ENCODE data around the gene EFNA2.
"Not testable (repeated sequence)": the region's sequence is repeated elsewhere in the genome, so short reads cannot be mapped to it uniquely, and the experiment has no call there.

Gene EFNA2

DNA sequence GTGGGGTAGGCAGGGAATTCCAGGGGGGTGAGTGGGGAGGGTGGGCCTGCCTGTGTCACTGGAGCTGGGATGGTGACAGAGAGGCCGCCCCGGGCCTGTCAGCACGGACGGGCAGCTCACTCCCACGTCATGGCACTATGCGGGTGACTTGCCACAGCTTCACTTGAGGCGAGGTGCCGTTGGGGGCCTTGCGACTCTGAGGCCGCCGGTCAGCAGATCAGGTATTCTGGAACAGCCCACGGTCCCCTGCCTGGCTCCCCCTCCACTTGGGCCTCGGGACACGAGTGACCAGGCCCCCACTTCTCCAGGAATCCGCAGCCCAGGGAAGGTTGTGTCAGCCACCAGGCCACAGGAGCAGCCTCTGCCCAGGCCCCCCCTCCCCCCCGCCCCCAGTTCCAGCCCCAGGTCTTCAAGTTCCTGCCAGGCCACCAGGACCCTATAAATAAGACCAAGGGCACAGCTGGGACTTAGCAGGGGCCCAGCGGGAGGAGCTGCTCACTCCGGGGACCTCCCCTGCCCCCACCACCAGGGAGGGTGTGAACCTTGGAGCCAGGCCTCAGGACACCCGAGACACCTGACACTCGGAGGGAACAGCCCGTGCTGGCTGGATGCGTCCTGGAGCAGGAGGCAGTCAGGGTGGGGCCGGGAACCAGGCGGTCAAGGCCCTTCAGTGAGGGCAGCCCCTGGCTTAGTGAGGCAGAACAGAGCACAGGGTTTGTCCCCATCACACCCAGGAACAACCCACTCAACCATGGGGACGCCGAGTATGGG, 40.0 kb upstream of the EFNA2 start:
- H3K4me3 ChIP-seq (ENCODE audit: control insufficient read depth, low read depth, low read length), result no peak overlapping the region

DNA sequence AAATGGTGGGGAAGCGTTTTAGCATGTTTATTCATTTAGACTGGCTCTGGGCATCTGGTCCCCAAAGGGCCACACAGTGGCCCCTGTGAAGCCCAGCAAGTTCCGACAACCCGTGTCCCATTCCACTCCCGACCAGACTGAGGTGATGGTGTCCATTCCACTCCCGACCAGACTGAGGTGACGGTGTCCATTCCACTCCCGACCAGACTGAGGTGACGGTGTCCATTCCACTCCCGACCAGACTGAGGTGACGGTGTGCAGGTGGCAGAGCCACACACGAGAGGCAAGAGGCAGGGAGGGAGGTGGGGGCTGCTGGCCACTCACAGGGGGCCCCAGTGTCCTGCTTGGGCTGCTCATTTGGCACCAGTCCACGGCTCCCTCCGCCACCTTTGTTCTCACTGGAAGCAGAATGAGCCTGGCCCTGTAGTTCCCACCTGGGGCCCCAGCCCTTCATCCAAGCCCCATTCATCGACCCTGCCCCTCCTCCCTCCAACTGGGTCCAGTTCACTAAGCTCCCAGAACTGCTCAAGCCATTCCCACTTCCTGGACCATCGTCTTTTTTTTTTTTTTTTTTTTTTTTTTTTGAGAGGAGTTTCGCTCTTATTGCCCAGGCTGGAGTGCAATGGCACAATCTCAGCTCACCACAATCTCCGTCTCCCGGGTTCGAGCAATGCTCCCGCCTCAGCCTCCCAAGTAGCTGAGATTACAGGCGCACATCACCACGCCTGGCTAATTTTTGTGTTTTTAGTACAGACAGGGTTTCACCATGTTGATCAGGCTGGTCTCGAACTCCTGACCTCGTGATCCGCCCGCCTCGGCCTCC, 39.2 kb upstream of the EFNA2 start:
- not testable (repeated sequence) for H3K4me3 ChIP-seq (ENCODE audit: control insufficient read depth, low read depth, low read length); DNase-seq (ENCODE audit: low read depth)

More for the DNA sequence above, 40.0 kb upstream of the EFNA2 start:
- DNase-seq (ENCODE audit: low read depth), result no peak
- TF ChIP-seq CTCF (IDR thresholded peaks at IDR 0.05; ENCODE audit: control insufficient read depth, insufficient read depth, low read depth, low read length, missing control alignments), result no peak

DNA sequence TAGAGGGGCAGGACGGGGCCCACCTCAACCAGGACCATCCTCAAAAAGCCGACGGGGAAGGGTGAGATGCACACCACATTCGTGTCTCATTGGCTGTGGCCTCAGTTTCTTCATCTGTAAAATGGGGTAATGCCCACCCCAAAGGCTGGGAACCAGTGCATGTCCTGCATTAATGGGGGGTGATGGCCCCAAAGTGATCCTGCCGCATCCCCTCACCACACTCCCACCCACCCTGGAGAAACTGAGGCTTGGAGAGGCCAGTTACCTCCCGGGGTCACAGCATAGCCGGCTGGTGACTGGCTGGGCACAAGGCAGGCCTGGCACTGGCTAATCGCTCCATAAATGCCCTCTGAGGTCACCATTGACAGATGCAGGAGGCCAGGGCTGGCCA, 37.9 kb upstream of the EFNA2 start:
- DNase-seq (ENCODE audit: low read depth), result no peak
- TF ChIP-seq CTCF (IDR thresholded peaks at IDR 0.05; ENCODE audit: control insufficient read depth, insufficient read depth, low read depth, low read length, missing control alignments), result no peak
- H3K4me3 ChIP-seq (ENCODE audit: control insufficient read depth, low read depth, low read length), result peak overlapping the region; percentile 29

DNA sequence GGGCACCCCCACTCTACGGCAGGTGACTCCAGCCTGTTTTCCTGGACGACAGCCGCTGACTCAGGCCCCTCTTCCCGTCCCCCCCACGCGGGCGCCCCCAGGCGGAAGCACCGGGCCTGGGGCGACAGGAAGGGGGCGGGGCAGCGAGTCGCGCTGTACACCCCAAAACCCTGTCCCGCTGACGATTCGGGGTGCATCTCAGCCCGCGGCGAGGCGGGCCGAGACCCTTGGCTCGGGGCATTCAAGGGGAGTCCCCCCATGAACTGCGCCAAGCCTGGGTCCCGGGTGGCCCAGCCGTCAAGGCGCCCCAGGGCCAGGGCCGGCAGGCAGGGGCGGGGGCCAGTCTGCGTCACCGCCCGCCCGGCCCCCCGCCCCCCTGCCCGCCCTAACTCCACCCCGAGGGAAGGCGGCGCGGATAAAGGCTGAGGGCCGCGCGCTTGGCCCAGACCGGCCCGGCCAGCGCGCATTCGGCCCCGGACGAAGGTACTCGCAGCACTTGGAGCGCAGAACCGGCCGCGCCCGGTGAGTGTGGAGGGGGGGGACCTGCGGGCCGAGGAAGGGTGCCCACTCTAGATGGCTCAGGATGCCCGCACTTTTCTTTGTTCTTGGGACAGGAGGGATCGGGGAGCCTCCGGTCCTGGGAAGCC, 37.4 kb upstream of the EFNA2 start, which contains the start of gene MIDN:
MIDN (plus strand) TSS at position 445 of the 647 bp plus-strand sequence. CDS start 1,714 bp downstream, outside the sequence.
- no peak for DNase-seq (ENCODE audit: low read depth)
- H3K4me3 ChIP-seq (ENCODE audit: control insufficient read depth, low read depth, low read length), result peak within 1 kb of the TSS; percentile 68
- TF ChIP-seq CTCF (IDR thresholded peaks at IDR 0.05; ENCODE audit: control insufficient read depth, insufficient read depth, low read depth, low read length, missing control alignments), result peak; percentile 30

DNA sequence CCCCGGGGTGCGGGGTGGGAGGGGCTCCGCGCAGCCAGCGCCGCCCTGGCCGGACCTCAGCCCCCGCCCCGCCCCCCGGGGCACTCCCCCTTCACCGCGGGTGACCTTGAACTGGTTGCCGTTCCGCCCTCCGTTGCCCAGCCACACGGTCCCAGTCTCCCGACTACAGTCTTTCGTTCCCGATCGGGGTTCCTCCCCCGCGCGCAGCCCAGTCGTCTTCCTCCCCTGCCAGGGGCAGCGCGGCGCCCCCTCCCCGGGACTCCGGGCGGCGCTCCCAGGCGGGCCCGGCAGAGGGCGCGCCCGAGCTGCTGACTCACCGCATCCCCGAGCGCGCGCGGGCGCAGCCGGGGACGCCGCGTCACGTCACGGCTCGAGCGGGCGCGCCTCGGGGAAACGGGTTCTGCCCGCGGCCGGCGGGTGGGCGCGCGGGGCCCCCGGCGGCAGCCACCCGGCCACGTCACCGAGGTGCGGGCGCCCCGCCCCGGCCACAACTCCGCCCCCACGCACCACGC, 36.8 kb upstream of the EFNA2 start:
- peak overlapping the region; percentile 68 for H3K4me3 ChIP-seq (ENCODE audit: control insufficient read depth, low read depth, low read length)
- peak; percentile 42 for TF ChIP-seq CTCF (IDR thresholded peaks at IDR 0.05; ENCODE audit: control insufficient read depth, insufficient read depth, low read depth, low read length, missing control alignments)
- DNase-seq (ENCODE audit: low read depth), result no peak

- peak; percentile 87 for DNase-seq (ENCODE audit: low read depth)
- TF ChIP-seq CTCF (IDR thresholded peaks at IDR 0.05; ENCODE audit: control insufficient read depth, insufficient read depth, low read depth, low read length, missing control alignments), result no peak
- peak overlapping the region; percentile 68 for H3K4me3 ChIP-seq (ENCODE audit: control insufficient read depth, low read depth, low read length)
Observed at GRCh38 chr19:1249298-1249989, 36.2 kb upstream of the EFNA2 start.

All from AG09309 (cell line).